GM21381 (cell line): ENCODE measurements around the gene PHF10.

Source experiments
- ATAC-seq: cut with Tn5 transposase; IDR thresholded peaks from one replicate; pipeline ENCODE4 v1.9.1; 2021; ENCODE audit warnings: mild to moderate bottlenecking, moderate library complexity; ENCODE audit not compliant: unreplicated experiment

The PHF10 gene

DNA sequence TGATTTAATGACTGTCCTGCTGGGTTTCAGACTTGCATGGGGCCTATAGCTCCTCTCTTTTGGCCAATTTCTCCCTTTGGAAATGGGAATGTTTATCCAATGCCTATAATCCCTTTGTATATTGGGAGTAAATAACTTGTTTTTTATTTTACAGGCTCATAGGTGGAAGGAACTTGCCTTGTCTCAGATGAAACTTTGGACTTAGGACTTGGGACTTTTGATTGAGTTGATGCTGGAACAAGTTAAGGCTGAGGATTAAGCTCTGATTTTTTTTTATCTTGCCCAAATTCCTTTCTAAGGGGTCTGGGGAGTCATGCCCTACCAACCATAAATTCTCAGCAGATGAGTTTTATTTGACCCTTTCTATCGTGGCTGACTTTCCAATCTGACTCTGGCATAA is 46.0 kb downstream of the PHF10 start:
- no peak for ATAC-seq

DNA sequence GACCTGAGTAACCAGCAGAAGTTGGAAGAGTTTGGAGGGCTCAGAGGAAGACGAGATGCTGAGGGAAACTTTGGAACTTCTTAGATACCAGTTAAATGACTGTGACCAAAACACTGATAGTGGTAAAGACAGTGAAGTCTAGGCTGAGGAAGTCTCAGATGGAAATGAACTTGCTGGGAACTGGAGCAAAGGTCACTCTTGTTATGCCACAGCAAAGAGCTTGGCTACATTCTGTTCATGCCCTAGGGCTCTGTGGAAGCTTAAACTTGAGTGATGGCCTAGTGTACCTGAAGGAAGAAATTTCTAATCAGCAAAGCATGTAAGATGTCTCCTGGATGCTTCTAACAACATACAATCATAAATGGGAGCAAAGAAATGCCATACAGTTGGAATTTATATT is 47.2 kb downstream of the PHF10 start:
- no peak for ATAC-seq

DNA sequence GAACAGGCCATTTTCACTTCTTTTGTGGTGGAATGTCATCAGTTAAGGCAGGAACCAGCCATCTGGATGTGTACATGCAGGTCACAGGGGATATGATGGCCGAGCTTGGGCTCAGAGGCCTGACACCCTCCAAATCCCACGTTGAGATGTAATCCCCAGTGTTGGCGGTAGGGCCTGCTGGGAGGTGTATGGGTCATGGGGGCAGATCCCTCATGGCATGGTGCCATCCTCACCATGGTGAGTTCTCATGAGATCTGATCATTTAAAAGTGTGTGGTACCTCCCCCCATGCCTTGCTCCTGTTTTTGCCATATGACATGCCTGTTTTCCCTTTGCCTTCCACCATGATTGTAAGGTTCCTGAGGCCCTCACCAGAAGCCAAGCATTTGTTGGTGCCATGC is 49.3 kb downstream of the PHF10 start:
- ATAC-seq: no peak

DNA sequence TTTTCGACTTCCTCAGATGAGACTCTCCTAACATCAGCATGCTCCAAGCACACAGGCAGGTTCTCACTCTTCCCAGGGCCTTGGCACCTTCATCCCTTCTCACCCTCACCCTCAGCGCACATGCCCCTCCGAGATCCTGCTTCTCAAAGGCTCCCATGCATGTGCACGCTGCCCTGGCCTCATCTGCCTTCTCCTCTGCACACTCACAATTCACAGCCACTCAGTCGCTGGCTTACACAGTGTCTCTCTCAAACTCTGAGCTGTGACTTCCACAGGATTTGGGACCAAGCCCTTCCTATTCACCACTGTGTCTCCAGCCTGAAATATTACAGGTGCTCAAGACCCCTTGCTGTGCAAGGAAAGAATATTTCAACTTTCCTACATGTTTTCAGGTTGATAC is 52.7 kb downstream of the PHF10 start:
- no peak for ATAC-seq

DNA sequence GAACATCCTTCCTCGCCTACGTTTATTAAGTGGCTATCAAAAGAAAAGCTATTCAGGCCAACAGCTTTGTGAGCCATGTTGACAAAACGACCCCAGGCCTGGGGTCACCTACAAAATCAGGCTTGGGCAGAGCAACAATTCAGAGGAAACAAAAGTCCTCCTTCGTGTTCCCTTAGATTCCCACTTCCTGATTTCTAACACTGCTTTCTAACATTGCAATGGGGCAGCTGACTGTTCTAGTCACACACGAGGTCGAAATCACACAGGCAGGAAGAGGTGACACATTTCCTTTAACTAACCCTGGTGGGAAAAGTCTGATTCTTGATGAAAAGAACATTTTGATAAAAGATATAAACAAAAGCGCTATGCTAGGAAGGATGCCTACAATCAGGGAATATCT is 54.4 kb downstream of the PHF10 start:
- ATAC-seq: no peak

DNA sequence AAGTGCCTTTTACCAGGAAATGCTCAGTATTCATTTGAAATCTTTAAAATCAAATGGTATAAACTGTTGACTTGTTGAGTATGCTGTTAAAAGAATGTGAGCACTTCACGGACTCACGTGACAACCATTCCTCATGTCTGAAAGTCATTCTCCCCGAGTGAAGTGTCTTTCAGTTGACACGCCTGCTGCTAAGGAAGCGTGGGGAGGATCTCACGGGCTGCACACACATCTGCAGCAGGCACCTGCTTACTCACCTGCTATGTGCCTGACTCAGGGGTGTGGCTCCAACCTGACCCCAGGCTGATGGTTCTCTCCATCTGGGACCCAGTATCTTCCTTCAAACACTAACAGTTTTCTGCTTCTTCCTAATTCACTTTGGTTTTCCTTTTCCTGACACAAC is 55.2 kb downstream of the PHF10 start:
- ATAC-seq: no peak

DNA sequence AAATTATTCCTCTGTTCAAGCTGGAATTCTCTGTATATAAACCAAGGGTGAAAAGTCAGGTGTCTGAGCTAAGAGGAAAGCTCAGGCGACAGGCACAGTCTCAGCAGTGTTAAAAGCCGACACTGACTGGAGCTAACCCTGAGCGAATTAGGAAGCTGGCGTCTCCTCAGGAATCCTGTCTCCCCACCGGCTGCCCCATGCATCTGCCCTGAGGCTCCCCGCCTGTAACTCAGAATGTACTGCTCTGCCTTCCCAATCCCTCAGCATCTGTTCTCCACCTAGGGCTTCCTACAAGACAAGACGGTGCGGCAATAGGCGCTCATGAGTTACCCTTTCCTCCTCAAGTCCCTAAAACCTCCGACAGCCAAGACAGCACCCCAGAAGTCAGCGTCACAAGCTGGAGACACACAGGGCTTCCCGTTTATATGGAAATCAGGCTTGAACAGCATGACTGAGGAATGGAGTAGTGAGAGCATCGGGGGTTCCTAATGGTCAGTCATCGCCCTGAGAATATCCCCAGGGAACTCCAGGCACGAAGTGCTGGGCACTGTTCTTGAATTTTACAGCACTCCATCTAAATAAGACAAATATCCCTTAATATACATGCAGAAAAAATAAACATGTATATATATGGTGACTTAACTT is 56.0 kb downstream of the PHF10 start:
- no peak for ATAC-seq

DNA sequence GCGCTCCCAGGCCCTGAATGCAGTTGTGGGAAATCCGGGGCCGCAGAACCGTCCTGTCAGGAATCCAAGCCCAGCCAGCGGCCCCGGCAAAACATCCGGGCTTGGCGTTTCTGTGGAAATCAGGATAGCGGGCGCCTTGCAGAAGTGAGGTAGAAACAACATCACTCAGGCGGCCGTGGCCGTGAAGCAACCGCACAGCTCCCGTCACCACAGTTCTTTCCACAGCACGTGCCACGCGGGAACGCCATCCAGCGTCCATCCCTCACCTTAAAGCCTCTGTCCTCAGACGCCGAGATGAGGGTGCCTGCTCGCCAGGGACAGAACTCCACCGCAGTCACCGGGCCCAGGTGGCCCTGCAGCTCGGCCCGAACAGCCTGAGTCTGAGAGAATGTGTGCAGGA is 56.6 kb downstream of the PHF10 start:
- ATAC-seq: no peak

DNA sequence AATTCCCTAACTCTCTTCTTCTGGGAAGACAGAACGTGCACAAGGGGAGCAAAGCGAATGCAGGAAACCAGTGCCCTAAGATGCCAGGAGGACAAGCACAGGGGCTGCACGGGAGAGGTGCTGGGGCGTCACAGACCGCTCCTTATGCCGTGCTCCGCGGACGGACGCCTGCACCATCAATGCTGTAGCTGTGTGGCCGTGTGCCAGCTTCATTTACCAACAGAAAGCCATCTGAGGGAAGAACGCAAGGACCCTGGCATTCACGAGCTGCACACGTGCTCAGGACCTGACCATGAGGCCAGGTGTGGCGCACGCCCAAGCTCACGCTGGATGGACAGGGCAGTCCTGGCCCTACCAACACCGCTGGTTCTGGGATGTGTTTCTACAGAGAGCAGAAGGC is 57.9 kb downstream of the PHF10 start:
- no peak for ATAC-seq

DNA sequence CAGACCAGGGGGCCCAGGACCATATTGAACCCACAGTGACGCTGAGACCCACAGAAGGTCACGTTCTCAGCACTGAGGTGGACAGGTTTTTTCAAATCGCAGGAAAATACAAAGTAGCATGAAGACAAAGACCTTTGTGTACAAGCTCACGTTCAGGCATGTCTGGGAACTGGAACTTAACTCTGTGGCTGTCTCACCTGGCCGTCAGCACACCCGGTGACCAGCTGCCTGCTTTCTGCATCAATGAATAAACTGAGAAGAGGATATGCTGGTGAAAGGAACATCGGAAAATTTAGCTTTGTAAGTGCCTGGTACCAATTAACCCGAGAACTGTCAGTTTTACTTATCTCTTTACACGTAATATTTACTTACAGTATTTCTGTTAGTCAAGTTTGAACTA is 59.0 kb downstream of the PHF10 start:
- no peak for ATAC-seq

DNA sequence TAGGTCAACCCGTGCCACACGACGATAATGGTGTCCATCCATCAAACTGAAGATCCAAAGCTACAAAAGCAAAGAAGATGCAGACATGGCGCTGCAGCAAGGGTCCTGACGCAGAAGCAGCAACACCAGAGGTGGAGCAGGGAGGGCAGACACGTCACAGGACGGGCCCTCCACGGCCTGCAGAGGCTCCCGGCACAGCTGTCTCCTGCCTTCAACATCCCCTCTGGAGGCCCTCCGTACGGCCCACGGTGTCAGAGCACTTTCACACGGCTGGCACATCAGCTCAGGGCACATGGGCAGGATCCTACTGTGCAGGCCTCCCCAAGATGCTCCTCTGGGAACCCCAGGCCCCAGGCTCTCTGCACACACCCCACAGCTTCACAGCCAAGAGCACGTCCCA is 60.1 kb downstream of the PHF10 start:
- no peak for ATAC-seq

DNA sequence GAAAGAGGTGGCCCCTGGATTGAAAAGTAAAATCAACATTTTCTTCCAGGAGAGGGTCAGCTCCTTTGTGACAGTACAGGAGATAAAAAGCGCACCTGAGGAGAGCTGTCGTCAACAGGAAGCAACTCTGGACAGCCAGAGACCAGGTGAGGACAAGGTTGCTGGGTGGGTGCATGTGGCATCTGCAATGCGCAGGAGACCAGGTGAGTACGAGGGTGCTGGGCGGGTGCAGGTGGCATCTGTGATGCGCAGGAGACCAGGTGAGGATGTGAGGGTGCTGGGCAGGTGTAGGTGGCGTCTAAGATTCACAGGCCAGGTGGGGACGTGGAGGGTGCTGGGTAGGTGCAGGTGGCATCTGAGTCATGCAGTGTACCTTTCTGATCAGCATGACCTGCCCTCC is 60.8 kb downstream of the PHF10 start:
- ATAC-seq: no peak

DNA sequence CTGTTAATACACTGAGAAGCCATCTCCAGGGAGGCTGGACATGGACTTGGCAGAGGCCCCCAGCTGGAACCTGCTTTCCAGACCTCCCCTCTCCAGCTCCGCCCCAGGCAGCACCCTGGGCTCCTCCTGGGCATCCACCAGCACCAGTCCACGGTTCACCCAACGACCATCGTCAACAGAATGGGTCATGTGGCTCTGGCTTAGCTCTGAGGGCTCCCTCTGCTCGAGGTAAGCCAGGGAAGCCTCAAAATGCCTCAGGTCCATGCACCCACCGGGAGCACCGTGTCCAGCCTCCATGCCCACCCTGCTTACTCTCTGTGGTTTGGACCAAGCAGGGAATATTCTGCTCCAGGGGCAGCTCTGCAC is 62.9 kb downstream of the PHF10 start:
- ATAC-seq: no peak

DNA sequence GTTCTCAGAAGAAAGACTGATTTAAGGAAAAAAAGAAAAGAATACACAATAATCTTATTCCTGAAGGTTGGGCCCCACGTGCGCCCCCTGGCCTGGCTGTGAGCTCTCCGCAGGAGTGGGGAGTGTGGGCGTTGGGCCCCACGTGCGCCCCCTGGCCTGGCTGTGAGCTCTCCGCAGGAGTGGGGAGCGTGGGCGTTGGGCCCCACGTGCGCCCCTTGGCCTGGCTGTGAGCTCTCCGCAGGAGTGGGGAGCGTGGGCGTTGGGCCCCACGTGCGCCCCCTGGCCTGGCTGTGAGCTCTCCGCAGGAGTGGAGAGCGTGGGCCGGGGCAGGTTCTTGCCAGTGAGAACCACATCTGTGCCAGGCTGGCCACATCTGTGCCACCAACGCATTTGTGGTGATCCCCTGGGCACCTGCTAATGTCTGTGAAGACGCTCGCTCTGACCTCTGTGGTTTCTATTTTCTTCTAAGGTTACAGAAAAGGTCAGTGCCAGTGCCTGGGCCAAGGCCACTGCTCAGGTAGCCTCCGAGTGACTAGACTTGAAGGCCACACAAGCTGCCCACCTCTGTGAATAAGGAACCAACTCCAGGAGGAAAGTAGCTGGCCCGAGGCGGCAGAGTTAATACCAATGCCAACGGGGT is 63.4 kb downstream of the PHF10 start:
- no peak for ATAC-seq

DNA sequence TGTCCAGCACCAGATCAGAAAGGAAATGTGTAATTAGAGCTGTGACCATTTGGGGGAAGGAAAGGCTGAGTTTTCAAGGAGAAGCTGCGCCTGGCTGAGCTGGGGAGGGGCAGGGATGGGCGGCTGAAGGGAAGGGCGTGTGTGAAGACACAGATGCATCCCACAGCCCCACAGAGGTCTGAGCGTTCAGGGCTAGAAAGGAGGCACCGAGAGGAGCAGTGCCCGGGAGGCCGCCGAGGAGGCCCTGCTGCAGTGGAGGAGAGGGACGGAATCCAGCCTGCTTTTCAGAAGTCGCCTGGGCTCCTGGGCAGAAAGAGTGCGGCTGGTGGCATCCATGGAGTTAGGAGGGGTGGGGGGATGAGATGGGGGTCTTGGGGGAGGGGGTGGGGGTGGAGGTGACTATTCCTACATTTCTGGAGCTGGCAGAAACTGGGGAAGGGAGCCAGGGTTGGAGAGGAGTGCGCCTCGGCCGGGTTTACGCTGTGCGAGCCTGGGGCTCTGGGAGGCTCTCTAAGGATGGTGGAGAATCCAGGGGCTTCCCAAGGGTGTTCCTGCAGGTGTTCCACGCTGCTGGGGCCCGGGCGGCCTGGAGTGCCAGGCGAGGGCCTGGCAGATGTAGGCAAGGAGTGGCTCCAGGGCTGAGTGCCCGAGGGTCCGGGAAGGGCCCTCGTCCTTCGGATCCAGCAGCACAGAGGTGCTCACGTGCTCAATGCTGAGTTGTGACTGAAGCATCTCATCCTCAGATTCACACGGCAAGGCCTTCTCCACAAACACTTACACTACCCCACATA is 64.3 kb downstream of the PHF10 start:
- ATAC-seq: no peak

DNA sequence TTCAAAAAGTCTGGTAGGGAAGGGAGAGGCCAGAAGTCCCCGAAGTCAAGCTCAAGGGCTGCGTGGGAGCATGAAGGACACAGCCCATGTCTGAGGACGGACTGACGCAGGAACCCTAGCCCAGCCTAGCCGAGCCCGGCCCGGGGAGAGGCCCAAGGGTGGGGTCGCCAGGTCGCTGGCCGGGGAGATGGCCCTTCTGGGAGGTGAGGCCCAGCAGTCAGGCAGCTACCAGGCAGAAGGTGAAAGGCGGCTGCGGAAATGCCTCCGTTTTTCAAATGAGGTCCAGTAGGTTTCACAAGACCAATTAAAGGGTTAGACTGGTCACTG is 67.1 kb downstream of the PHF10 start:
- ATAC-seq: no peak

DNA sequence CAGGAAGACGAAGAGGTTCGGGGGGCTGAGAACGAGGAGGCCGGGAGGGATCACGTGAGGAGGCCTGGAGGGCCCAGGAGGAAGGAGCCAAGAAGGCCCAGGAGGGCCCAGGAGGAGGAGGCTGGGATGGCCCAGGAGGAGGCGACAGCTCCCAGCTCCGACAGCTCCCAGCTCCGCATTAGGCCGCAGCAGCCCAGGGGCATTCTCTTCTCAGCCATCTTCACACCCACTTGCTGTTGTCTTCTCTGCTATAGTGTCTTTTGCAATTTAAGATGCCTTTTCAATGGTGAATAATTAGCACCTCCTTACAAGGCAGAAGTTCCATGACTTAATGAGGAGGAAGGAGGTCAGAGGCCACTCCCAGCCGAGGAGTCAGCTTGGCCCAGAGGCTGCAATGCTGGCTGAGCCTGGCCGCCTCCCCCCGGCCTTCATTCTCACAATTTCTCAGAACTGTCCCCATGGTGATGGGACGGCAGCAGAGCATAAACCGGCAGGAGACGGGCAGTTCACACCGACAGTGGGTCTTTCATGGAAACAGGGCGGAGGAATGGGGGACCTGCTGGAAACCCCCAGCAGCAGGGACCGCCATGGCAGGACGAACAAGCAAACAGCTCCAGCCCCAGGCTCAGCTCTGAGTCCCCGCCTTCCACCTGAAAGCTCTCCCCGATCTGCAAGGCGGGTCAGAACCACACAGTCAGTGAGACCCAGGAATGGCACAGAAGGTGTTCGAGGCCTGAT is 67.6 kb downstream of the PHF10 start:
- no peak for ATAC-seq

DNA sequence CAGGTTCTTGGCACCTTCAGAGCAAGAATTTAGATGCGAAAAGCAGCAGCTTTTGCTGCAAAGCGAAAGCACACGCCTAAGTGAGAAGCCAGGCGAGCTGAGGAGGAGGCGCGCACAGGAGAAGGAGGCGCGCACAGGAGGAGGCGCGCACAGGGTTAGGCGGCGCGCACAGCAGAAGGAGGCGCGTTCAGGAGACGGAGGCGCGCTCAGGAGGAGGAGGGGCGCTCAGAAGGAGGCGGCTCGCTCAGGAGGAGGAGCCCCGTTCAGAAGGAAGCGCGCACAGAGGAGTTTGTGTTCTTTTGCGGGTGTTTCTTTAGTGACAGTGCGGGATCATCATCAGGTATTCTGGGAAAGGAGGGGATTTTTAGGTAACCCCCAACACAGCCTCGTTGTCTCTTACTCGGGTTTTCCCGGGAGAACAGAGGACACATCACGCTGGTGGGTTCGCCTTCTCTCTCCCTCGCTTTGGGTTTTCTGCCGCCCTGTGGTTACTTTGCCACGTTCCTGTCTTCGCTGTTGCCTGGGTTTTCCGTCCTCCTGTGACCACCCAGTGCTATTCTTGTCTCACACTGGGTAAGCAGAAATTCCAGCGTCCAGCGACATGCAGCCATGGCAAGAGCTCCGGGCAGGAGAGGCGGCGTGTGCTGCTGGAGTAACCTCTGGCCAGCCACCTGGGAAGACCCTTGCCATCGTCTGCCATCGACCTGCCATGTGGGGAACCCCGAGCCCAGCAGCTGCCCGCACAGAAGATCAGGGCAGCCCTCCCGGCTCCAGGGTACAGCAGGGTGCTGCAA is 69.5 kb downstream of the PHF10 start:
- peak; percentile 89 for ATAC-seq
